Measurements from ENCODE around the gene LCE7A. TPM values are rescaled to one million over a fixed set of nuclear protein-coding genes. Genes with fewer than 3 reads are reported as not detected.

Gene LCE7A, protein sequence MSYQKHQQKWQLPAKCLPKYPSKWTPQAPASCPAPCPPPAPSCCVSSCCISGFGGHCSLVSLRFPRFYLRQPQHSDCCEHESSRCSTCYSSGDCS
- total RNA-seq (2014; rRNA removed; shearing (Covaris generic)) = not detected in 2 replicates
- not detected in 2 replicates for polyA plus RNA-seq (2015; cell fraction: cytosol; rRNA removed)
- not detected in 2 replicates for polyA plus RNA-seq (2015; cell fraction: nucleus; rRNA removed)

DNA sequence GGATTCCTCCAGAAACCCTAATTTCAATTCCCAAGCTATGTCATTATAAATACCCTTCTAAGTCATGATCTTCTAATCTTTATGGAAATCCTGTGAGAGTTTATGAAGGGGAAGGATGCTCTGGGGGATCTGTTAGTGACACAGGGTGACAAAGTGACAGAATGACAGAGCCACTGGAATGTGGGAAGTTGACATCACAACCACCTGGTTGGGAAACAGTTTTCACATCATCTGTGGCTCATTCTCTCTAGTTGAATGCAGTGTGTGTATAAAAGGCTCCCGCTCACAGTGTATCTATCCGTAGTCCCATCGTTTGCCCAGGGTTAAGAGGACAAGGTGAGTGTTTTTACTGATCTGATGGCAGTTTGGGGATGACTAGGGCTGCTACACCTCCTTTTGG is at the start of gene LCE7A:
Gene LCE7A (plus strand): TSS at position 301 of the 400 bp plus-strand sequence. CDS start 702 bp downstream, outside the sequence.
- no peak for DNase-seq (ENCODE audit: low read depth, low spot score)
- in situ Hi-C loops (cut with HindIII; ENCODE audit: low pct_unique_long_range_greater_than_20kb, low sequenced_read_pairs) = no loop called here

GRCh38 chr1:152811050-152811449 is 48.7 kb upstream of the LCE7A start:
- in situ Hi-C loops (cut with HindIII; ENCODE audit: low pct_unique_long_range_greater_than_20kb, low sequenced_read_pairs) = no loop called here
- DNase-seq (ENCODE audit: low read depth, low spot score) = no peak

- DNase-seq (ENCODE audit: low read depth, low spot score) = no peak
- in situ Hi-C loops (cut with HindIII; ENCODE audit: low pct_unique_long_range_greater_than_20kb, low sequenced_read_pairs) = no loop called here
Observed at GRCh38 chr1:152811671-152812070, 48.1 kb upstream of the LCE7A start, which contains the start of gene LCE1B. LCE1B (plus strand) TSS chr1:152811971; CDS start chr1:152812447, 476 bp downstream.

GRCh38 chr1:152817309-152817708 is 42.5 kb upstream of the LCE7A start:
- DNase-seq (ENCODE audit: low read depth, low spot score) = no peak
- in situ Hi-C loops (cut with HindIII; ENCODE audit: low pct_unique_long_range_greater_than_20kb, low sequenced_read_pairs) = no loop called here

DNA sequence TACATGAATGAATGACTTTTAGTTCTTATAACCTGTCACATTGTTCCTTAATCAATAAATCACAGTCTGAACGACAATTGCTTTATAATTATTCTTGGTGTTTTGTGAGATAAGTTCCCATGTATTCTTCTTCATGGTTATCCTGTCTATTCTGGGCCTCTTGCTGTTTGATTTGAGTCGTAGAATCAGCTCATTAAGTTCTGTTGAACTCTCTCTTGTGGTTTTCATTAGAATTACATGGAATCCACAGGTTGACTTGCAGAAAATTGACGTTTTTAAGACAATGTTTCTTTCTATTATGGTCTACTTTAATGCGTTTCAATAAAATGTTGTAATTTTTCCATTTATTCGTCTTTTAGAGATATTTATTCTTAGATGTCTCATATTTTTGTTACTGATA is 36.5 kb upstream of the LCE7A start:
- in situ Hi-C loops (cut with HindIII; ENCODE audit: low pct_unique_long_range_greater_than_20kb, low sequenced_read_pairs) = no loop called here
- no peak for DNase-seq (ENCODE audit: low read depth, low spot score)

DNA sequence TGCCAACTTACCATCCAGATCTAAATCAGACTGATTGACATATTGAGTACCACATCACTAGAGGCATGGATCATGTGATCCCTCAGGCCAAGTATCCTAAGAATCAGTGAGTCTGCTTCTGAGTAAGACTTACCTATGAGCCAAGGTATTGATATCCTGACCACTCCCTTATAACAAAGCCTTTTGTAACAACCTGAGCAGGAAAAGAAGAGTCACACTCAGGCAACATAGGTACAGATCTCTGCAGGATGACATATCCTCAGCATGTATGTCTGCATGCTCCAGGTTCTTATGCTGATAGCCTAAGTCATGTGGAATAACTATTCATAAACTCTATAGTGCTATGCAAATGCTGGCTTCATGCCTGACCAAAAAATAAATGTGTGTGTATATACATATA is 34.8 kb upstream of the LCE7A start:
- DNase-seq (ENCODE audit: low read depth, low spot score) = no peak

DNA sequence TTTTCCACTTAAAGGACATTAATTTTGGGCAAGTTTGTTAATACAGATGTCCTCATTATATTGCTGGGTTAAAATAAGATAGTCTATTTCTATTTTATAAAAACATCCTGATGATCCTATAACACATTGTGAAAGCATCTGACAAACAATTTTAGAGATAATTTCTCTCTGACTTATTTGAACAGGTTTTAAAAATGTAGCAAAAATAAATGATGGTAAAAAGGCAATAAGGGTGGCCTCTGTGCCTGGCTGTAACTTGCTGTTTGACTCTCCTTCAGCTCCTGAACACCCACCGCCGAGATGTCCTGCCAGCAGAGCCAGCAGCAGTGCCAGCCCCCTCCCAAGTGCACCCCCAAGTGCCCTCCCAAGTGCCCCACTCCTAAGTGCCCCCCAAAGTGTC is 32.6 kb upstream of the LCE7A start, which contains the start of gene LCE1A:
Gene LCE1A (plus strand): TSS at position 301 of the 400 bp plus-strand sequence. CDS start 0 bp downstream, at position 301.
- no peak for DNase-seq (ENCODE audit: low read depth, low spot score)
- in situ Hi-C loops (cut with HindIII; ENCODE audit: low pct_unique_long_range_greater_than_20kb, low sequenced_read_pairs) = no loop called here

More for the DNA sequence above, 34.8 kb upstream of the LCE7A start:
- in situ Hi-C loops (cut with HindIII; ENCODE audit: low pct_unique_long_range_greater_than_20kb, low sequenced_read_pairs) = no loop called here

GRCh38 chr1:152836870-152837269 is 22.9 kb upstream of the LCE7A start:
- in situ Hi-C loops (cut with HindIII; ENCODE audit: low pct_unique_long_range_greater_than_20kb, low sequenced_read_pairs) = no loop called here
- no peak for DNase-seq (ENCODE audit: low read depth, low spot score)

GRCh38 chr1:152842556-152842955 is 17.2 kb upstream of the LCE7A start, which contains the start of gene LCE6A:
LCE6A (plus strand) TSS chr1:152842856; CDS start chr1:152843521, 665 bp downstream.
- DNase-seq (ENCODE audit: low read depth, low spot score) = no peak
- in situ Hi-C loops (cut with HindIII; ENCODE audit: low pct_unique_long_range_greater_than_20kb, low sequenced_read_pairs) = no loop called here

DNA sequence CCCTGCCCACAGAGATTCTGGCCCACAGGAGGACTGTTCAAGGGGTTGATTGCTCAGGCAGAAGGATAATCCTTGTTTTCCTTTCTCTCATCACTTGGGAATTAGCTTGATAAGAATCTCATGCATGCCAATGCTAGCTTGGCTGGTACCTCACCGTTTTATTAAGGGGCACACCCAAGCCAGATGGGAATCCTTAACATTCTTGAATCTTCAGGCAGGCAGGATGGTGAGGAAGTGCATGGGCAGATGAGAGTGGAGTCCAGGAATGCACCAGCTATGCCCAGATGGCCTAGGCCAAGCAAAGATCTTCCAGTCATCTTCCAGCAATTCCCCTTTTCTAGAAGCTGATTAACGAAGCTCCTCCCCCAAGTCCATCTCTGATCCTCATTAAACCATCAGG is 4.1 kb upstream of the LCE7A start:
- DNase-seq (ENCODE audit: low read depth, low spot score) = no peak
- in situ Hi-C loops (cut with HindIII; ENCODE audit: low pct_unique_long_range_greater_than_20kb, low sequenced_read_pairs) = no loop called here

GRCh38 chr1:152858062-152858461 is 1.7 kb upstream of the LCE7A start:
- in situ Hi-C loops (cut with HindIII; ENCODE audit: low pct_unique_long_range_greater_than_20kb, low sequenced_read_pairs) = no loop called here
- no peak for DNase-seq (ENCODE audit: low read depth, low spot score)

DNA sequence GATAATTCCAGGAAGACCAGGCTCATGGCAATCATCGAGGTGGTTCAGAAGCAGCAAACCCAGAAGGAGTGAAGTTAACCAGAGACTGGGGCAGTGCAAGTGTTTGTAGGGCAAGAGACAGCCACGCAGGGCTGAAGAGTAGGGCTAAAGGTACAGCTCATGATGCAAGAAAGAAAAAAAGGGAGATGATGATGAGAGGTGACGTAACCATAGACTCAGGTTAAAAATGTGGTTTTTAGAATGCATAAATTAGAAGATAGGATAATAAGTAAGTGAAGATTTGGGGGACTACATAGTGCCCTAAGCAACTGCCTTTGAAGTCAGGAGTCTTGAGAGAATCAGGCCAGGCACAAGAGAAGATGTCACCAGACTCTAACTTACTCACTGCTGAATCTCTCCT is 333 bp downstream of the LCE7A start:
- no peak for DNase-seq (ENCODE audit: low read depth, low spot score)
- in situ Hi-C loops (cut with HindIII; ENCODE audit: low pct_unique_long_range_greater_than_20kb, low sequenced_read_pairs) = no loop called here

GRCh38 chr1:152861374-152861773 is 1.6 kb downstream of the LCE7A start:
- in situ Hi-C loops (cut with HindIII; ENCODE audit: low pct_unique_long_range_greater_than_20kb, low sequenced_read_pairs) = no loop called here
- DNase-seq (ENCODE audit: low read depth, low spot score) = no peak

DNA sequence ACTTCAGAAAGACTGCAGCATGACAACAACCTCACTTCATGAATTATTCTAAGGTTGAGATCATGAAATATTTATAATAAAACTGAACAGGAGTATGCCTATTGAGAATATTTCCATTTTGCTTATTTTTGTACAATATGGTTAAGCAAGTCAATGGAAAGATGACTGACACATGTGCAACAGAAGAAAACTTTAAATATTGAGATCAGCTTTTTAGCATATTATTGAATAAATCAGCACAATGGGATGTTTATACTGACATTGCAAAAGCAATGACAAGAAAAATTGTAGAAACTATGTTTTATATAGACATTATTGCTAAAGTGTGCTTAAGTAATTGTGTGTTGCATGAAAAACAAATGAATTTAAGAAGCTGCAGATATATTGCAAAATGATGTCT is 4.6 kb downstream of the LCE7A start:
- in situ Hi-C loops (cut with HindIII; ENCODE audit: low pct_unique_long_range_greater_than_20kb, low sequenced_read_pairs) = no loop called here
- DNase-seq (ENCODE audit: low read depth, low spot score) = no peak

- in situ Hi-C loops (cut with HindIII; ENCODE audit: low pct_unique_long_range_greater_than_20kb, low sequenced_read_pairs) = no loop called here
- no peak for DNase-seq (ENCODE audit: low read depth, low spot score)
Observed at GRCh38 chr1:152866321-152866720, 6.5 kb downstream of the LCE7A start.

DNA sequence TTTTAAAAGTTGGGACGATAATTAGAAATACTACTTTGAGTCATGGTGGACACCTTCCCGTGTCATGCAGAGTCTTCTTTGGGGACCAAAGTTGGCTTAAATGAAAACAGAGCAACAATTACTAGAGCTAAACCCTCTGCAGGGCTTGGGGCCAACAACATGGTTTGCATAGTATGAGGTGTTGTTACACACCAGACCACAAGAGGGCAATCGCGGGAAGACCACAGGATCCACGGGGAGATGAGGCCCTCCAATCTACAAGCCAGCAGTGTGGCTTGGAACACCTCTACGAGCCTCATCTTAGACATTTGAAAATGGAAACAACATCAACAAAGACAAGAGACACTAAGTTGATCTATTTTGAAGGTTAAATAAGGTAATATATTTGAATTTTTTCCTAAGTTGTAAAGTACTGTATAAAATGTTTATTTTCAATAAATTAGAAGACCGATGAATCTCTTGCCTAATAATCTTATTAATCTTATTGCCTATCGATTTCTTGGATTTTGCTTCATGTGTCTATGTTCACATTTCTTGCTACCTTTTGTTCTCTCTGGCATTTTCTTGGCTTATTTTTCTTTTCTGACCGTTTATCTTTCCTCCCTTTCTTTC is 10.1 kb downstream of the LCE7A start:
- in situ Hi-C loops (cut with HindIII; ENCODE audit: low pct_unique_long_range_greater_than_20kb, low sequenced_read_pairs) = no loop called here
- DNase-seq (ENCODE audit: low read depth, low spot score) = peak; percentile 92

GRCh38 chr1:152870831-152871730 is 11.3 kb downstream of the LCE7A start:
- DNase-seq (ENCODE audit: low read depth, low spot score) = peak; percentile 90
- in situ Hi-C loops (cut with HindIII; ENCODE audit: low pct_unique_long_range_greater_than_20kb, low sequenced_read_pairs) = no loop called here

DNA sequence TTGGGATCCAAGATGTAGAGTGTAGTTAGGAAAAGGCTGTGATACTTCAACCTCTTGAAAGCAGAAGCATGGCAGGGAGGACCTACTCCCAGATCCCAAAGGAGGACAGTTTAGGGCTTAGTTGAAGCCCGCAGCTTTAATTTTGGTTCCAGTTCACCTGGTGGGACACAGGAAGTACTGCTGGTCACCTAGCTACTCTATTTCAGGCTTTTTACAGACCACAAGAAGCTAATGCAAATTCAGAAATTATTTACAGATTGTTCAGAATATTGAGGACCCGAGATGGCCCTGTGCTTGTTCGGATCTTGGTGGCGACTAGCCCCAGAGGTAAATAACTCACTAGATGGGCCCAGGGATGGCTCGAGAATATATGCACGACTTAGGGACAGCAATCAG is 11.9 kb downstream of the LCE7A start:
- in situ Hi-C loops (cut with HindIII; ENCODE audit: low pct_unique_long_range_greater_than_20kb, low sequenced_read_pairs) = no loop called here
- no peak for DNase-seq (ENCODE audit: low read depth, low spot score)

Data from SK-MEL-5 (cell line).